ENCODE data around the gene ELAVL2.

Gene ELAVL2

GRCh38 chr9:23659346-23660006 lies 166.6 kb downstream of the ELAVL2 start:
- DNase-seq (ENCODE audit: low read depth): no peak

- DNase-seq (ENCODE audit: low read depth): no peak
Measured at GRCh38 chr9:23658376-23659258, 167.4 kb downstream of the ELAVL2 start.

- DNase-seq (ENCODE audit: low read depth): no peak
Measured at GRCh38 chr9:23651051-23651450, 175.0 kb downstream of the ELAVL2 start.

GRCh38 chr9:23648651-23649050 lies 177.4 kb downstream of the ELAVL2 start:
- no peak for DNase-seq (ENCODE audit: low read depth)

GRCh38 chr9:23644896-23645295 lies 181.1 kb downstream of the ELAVL2 start:
- DNase-seq (ENCODE audit: low read depth): no peak

- DNase-seq (ENCODE audit: low read depth): no peak
Measured at GRCh38 chr9:23644326-23644725, 181.7 kb downstream of the ELAVL2 start.

- DNase-seq (ENCODE audit: low read depth): no peak
Measured at GRCh38 chr9:23643656-23644258, 182.3 kb downstream of the ELAVL2 start.
